ENCODE results near the gene WDR19. TPM values are rescaled to one million over a fixed set of nuclear protein-coding genes. Genes with fewer than 3 reads are reported as not detected.

Gene WDR19
- polyA plus RNA-seq, 1 donor from 2014 or later: 5.5 TPM

Other genes starting within 250 kb of the WDR19 start
- 152 TPM for gene TMEM156, start 150.1 kb upstream of the WDR19 start, polyA plus RNA-seq
- gene KLHL5, start 120.3 kb upstream of the WDR19 start, polyA plus RNA-seq: 26.6 TPM
- gene RFC1, start 183.8 kb downstream of the WDR19 start, polyA plus RNA-seq: 39.7 TPM
- gene KLB, start 224.4 kb downstream of the WDR19 start, polyA plus RNA-seq: 0.09 TPM